ENCODE results near the gene AKAP14.
"Not testable (repeated sequence)": the region's sequence is repeated elsewhere in the genome, so short reads cannot be mapped to it uniquely, and the experiment has no call there.

AKAP14 gene

GRCh38 chrX:119895843-119896326, at the start of gene AKAP14:
Gene AKAP14 (plus strand): TSS chrX:119895893. CDS start chrX:119903224, 7,331 bp downstream.
- DNase-seq, result no peak

GRCh38 chrX:119852382-119853353, 43.0 kb upstream of the AKAP14 start, which contains the start of gene UPF3B:
Gene UPF3B (minus strand): TSS chrX:119852963. CDS start chrX:119852928, 35 bp downstream.
- DNase-seq, result peak; percentile 90

GRCh38 chrX:119853444-119853843, 42.2 kb upstream of the AKAP14 start:
- DNase-seq, result no peak

GRCh38 chrX:119870626-119871131, 25.0 kb upstream of the AKAP14 start:
- DNase-seq, result no peak

- no peak for DNase-seq
These were observed 24.5 kb upstream of the AKAP14 start for GRCh38 chrX:119871245-119871598.

GRCh38 chrX:119871599-119872395, 23.9 kb upstream of the AKAP14 start, which contains the start of the genes NDUFA1 and RNF113A:
Gene NDUFA1 (plus strand): TSS chrX:119871832. CDS start chrX:119871912, 80 bp downstream.
Gene RNF113A (minus strand): TSS chrX:119871733. CDS start chrX:119871613, 120 bp downstream.
- peak; percentile 74 for DNase-seq

GRCh38 chrX:119878740-119879139, 17.0 kb upstream of the AKAP14 start:
- DNase-seq, result no peak

- no peak for DNase-seq
These were observed 15.6 kb upstream of the AKAP14 start for GRCh38 chrX:119880076-119880475.

GRCh38 chrX:119880552-119881437, 14.9 kb upstream of the AKAP14 start:
- no peak for DNase-seq

- DNase-seq, result no peak
These were observed 9.9 kb upstream of the AKAP14 start for GRCh38 chrX:119885554-119886428.

GRCh38 chrX:119887721-119888425, 7.8 kb upstream of the AKAP14 start:
- no peak for DNase-seq

- not testable (repeated sequence) for DNase-seq
These were observed 5.1 kb upstream of the AKAP14 start for GRCh38 chrX:119890626-119891025.

- DNase-seq, result not testable (repeated sequence)
These were observed 3.6 kb upstream of the AKAP14 start for GRCh38 chrX:119891961-119892692.

GRCh38 chrX:119899125-119899524, 3.4 kb downstream of the AKAP14 start:
- no peak for DNase-seq

- DNase-seq, result no peak
These were observed 5.3 kb downstream of the AKAP14 start for GRCh38 chrX:119900976-119901375.

- no peak for DNase-seq
These were observed 20.6 kb downstream of the AKAP14 start for GRCh38 chrX:119916310-119916709.

GRCh38 chrX:119917877-119918276, 22.2 kb downstream of the AKAP14 start:
- DNase-seq, result no peak

- no peak for DNase-seq
These were observed 24.3 kb downstream of the AKAP14 start for GRCh38 chrX:119919835-119920585.

GRCh38 chrX:119922391-119922790, 26.7 kb downstream of the AKAP14 start:
- DNase-seq, result not testable (repeated sequence)

Measured in NCI-H187 treated with DMSO at 0.1 percent for 48 hours (cell line).